HepG2 (cell line): ENCODE results near the gene ENO2. TPM values are rescaled to one million over a fixed set of nuclear protein-coding genes. Genes with fewer than 3 reads are reported as not detected.

ENCODE experiments used
- ATAC-seq: fragments of 200-7000 bp; cut with Tn5 transposase; 3 replicates; pipeline ENCODE4 v1.9.1; 2020; ENCODE audit warnings: mild to moderate bottlenecking, moderate library complexity
- BruUV-seq: library from RNA; stranded (reverse); fragments of 400-500 nt; replicated peaks from 2 replicates; lab custom pipeline; 2021; lab: Mats Ljungman, UMichigan
- CTCF ChIA-PET: fragments of 300-600 bp; formaldehyde crosslinking; extraction: SDS; loops from one replicate; lab custom pipeline; 2021; ENCODE audit warnings: low total read pairs, inconsistent platforms, low intra/inter-chr PET ratio; lab: Yijun Ruan, JAX
- POLR2A ChIA-PET: fragments of 350-600 bp; sonication (Branson Sonifier 250); formaldehyde crosslinking; loops from one replicate; lab custom pipeline; 2020; ENCODE audit warnings: antibody characterized with exemption, inconsistent platforms; lab: Yijun Ruan, JAX
- DNase-seq: peaks from one replicate; pipeline ENCODE4 v3.0.0-alpha.2; 2015; ENCODE audit warnings: low spot score
- FAIRE-seq: peaks from 3 replicates; lab custom pipeline; 2011; peaks lifted over from hg19 to GRCh38; lab: Jason Lieb, UNC
- H2AFZ ChIP-seq: one replicate; pipeline ENCODE4 v1.6.1; 2011; ENCODE audit warnings: low read length, inconsistent platforms
- H3K27ac ChIP-seq: fragments of 300-600 bp; 3 replicates; pipeline ENCODE4 v1.8.0; 2011; ENCODE audit warnings: mixed run types, mild to moderate bottlenecking, mixed read lengths, low read length, inconsistent platforms; ENCODE audit not compliant: insufficient read depth; ENCODE audit errors: extremely low read length
- H3K27me3 ChIP-seq, 2 experiments: fragments of 200-600 bp in 1 of 2; 2 replicates in 1 of 2; 3 replicates in 1 of 2; pipeline versions ENCODE4 v1.6.0 to v1.8.0; 2011; ENCODE audit warnings: low read length in 2 of 2, mild to moderate bottlenecking in 2 of 2, moderate library complexity in 2 of 2, inconsistent platforms in 1 of 2; ENCODE audit not compliant: insufficient read depth in 2 of 2, control insufficient read depth in 1 of 2
- H3K36me3 ChIP-seq, 2 experiments: fragments of 200-600 bp in 1 of 2; replicated peaks in 1 of 2; 2 replicates in 1 of 2; 3 replicates in 1 of 2; pipeline versions ENCODE4 v1.5.1 to v1.8.0; 2011; ENCODE audit warnings: low read length in 2 of 2, inconsistent platforms in 1 of 2; ENCODE audit not compliant: insufficient read depth in 2 of 2, control insufficient read depth in 1 of 2
- H3K4me1 ChIP-seq: 2 replicates; pipeline ENCODE4 v1.5.1; 2012; ENCODE audit warnings: low read length, inconsistent platforms; ENCODE audit not compliant: insufficient read depth
- H3K4me2 ChIP-seq: 2 replicates; pipeline ENCODE4 v1.6.0; 2011; ENCODE audit warnings: low read depth, low read length, inconsistent platforms
- H3K4me3 ChIP-seq, 3 experiments: fragments of 200-600 bp in 1 of 3; sonication (generic), shearing (Covaris generic) in 1 of 3; replicated peaks in 1 of 3; 2 replicates each; pipeline ENCODE4 v1.5.1; 2011 to 2016; ENCODE audit warnings: low read length in 3 of 3, inconsistent platforms in 2 of 3, low read depth in 2 of 3, mild to moderate bottlenecking in 2 of 3, control low read depth in 1 of 3, mixed read lengths in 1 of 3; ENCODE audit not compliant: insufficient read depth in 1 of 3
- H3K79me2 ChIP-seq: one replicate; pipeline ENCODE4 v1.6.1; 2011; ENCODE audit warnings: low read length, inconsistent platforms; ENCODE audit not compliant: insufficient read depth
- H3K9ac ChIP-seq: 2 replicates; pipeline ENCODE4 v1.6.0; 2011; ENCODE audit warnings: mild to moderate bottlenecking, low read depth, low read length, inconsistent platforms; ENCODE audit not compliant: insufficient read depth
- H3K9me3 ChIP-seq: 2 replicates; pipeline ENCODE4 v1.5.1; 2012; ENCODE audit warnings: mild to moderate bottlenecking, low read length
- H4K20me1 ChIP-seq: 2 replicates; pipeline ENCODE4 v1.6.0; 2011; ENCODE audit warnings: inconsistent platforms, mild to moderate bottlenecking, low read length, moderate library complexity; ENCODE audit not compliant: insufficient read depth
- ADNP ChIP-seq: sonication (generic); formaldehyde crosslinking; IDR thresholded peaks from 2 replicates; pipeline ENCODE4 v1.4.0; 2020; ENCODE audit warnings: missing genetic modification reagents
- CCAR2 ChIP-seq: fragments of 200-400 bp; formaldehyde crosslinking; optimal IDR thresholded peaks from 2 replicates; pipeline ENCODE3; 2018; ENCODE audit warnings: low read depth, mild to moderate bottlenecking, low read length, moderate library complexity
- EEA1 ChIP-seq: sonication (generic); formaldehyde crosslinking; IDR thresholded peaks from 2 replicates; pipeline ENCODE4 v1.5.1; 2020; ENCODE audit warnings: mild to moderate bottlenecking, missing genetic modification reagents, borderline replicate concordance
- HDAC6 ChIP-seq: fragments of 200-600 bp; sonication (generic); IDR thresholded peaks from 2 replicates; pipeline ENCODE4 v1.7.0; 2017; ENCODE audit warnings: mild to moderate bottlenecking, antibody characterized with exemption, low read length, low read depth
- HOXA9 ChIP-seq: sonication (generic); formaldehyde crosslinking; IDR thresholded peaks from 2 replicates; pipeline ENCODE4 v1.8.1; 2022; ENCODE audit warnings: missing genetic modification reagents, mild to moderate bottlenecking, moderate library complexity, borderline replicate concordance
- MAZ ChIP-seq, 2 experiments: sonication (generic) in 1 of 2; formaldehyde crosslinking in 1 of 2; IDR thresholded peaks; 2 replicates each; pipeline versions ENCODE4 v1.5.0 to v1.6.1; 2012 to 2020; ENCODE audit warnings: low read depth in 2 of 2, mild to moderate bottlenecking in 2 of 2, borderline replicate concordance in 1 of 2, improper control_type of control experiment in 1 of 2, low read length in 1 of 2, missing genetic modification reagents in 1 of 2, moderate library complexity in 1 of 2
- SETDB1 ChIP-seq: sonication (generic); formaldehyde crosslinking; IDR thresholded peaks from 2 replicates; pipeline ENCODE4 v1.5.1; 2020; ENCODE audit warnings: missing genetic modification reagents, mild to moderate bottlenecking, borderline replicate concordance
- ZNF44 ChIP-seq: sonication (generic); formaldehyde crosslinking; IDR thresholded peaks from 2 replicates; pipeline ENCODE4 v1.5.1; 2020; ENCODE audit warnings: mild to moderate bottlenecking, missing genetic modification reagents
- ZNF569 ChIP-seq: sonication (generic); formaldehyde crosslinking; IDR thresholded peaks from 2 replicates; pipeline ENCODE4 v1.5.0; 2020; ENCODE audit warnings: mild to moderate bottlenecking, missing genetic modification reagents, moderate library complexity, borderline replicate concordance
- ZNF766 ChIP-seq: sonication (generic); formaldehyde crosslinking; IDR thresholded peaks from 2 replicates; pipeline ENCODE4 v1.5.0; 2020; ENCODE audit warnings: missing genetic modification reagents, borderline replicate concordance
- ZNF777 ChIP-seq: sonication (generic); formaldehyde crosslinking; IDR thresholded peaks from 2 replicates; pipeline ENCODE4 v1.4.0; 2020; ENCODE audit warnings: missing genetic modification reagents
- WGBS: methylation state at CpG from one replicate; pipeline ENCODE4 v1.1.6; 2017; ENCODE audit warnings: low lambda C conversion rate; 5-methylcytosine and 5-hydroxymethylcytosine counted together
- in situ Hi-C: cut with HindIII; loops from 2 replicates; pipeline ENCODE4 v1.10.0; 2017; ENCODE audit warnings: low pct_unique_long_range_greater_than_20kb; ENCODE audit not compliant: extremely low pct_ligation_motif_present
- intact Hi-C: fragments of 100-400 bp; cut with micrococcal nuclease; formaldehyde crosslinking; loops from one replicate; pipeline ENCODE4 v1.10.0; 2022; ENCODE audit not compliant: unreplicated experiment
- polyA plus RNA-seq, 8 experiments: library from polyadenylated mRNA; depleted of rRNA in 3 of 8; stranded (reverse) in 7 of 8; unstranded in 1 of 8; fragments of >200 nt; fragmentation: Illumina TruSeq in 4 of 8; extraction: Trizol in 4 of 8; gene quantifications; 2 replicates each; pipeline versions ENCODE4 v1.2.1 to v1.2.3, GENCODE V29; 2011 to 2016; ENCODE audit warnings: low read depth in 4 of 8, missing spikeins in 1 of 8, mixed read lengths in 1 of 8; ENCODE audit not compliant: insufficient read depth in 1 of 8
- total RNA-seq, 5 experiments: library from RNA; depleted of rRNA; stranded (reverse); fragments of >200 nt; fragmentation: Illumina TruSeq; extraction: Trizol; gene quantifications; 2 replicates each; pipeline ENCODE4 v1.2.3, GENCODE V29; 2016; ENCODE audit warnings: low read depth in 1 of 5
- TF ChIP-seq, protein P1 (sequence below): sonication (generic); formaldehyde crosslinking; IDR thresholded peaks from 2 replicates; pipeline ENCODE4 v1.5.0; 2020; ENCODE audit warnings: mild to moderate bottlenecking, missing genetic modification reagents, borderline replicate concordance

The ENO2 gene
- total and polyA plus RNA-seq, 2 of the 13 experiments (the other 11 are each of a cell fraction or from before 2014, with no cell fraction given) = 19.3 to 136 TPM

DNA sequence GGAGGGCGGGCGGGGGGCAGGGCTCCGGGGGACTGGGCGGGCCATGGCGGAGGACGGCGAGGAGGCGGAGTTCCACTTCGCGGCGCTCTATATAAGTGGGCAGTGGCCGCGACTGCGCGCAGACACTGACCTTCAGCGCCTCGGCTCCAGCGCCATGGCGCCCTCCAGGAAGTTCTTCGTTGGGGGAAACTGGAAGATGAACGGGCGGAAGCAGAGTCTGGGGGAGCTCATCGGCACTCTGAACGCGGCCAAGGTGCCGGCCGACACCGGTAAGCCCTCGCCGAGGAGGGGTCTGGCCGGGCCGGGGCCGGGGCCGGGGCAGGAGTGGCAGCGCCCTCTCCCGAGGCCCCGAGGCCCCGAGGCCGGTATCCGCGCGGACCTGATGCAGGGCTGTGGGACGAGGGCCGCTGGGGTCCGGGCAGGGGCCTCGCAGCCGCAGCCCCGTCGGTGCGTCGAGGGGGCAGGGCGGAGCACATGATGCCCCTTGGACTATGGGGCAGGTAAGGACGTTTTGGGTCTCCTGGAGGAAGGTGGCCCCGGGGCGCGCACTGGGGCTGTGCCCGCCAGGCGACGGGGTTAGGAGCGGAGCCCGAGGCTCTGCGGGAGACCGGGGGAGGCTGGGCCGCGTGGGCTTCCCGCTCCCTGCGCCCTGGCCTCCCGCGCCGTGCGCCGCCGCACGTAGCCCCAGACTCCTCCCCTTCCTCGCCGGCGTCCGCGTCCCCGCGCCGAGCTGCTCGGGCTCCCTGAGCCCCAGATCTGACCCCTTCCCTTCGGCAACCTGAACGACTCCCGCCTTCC lies 46.8 kb upstream of the ENO2 start, which contains the start of gene TPI1:
Gene TPI1, plus strand, starts transcription at position 119 of the 798 bp plus-strand sequence. Its CDS starts 36 bp downstream, at position 155.
- no peak for FAIRE-seq
- ChIA-PET POLR2A (interaction anchor here (0.5 to 6.0 kb wide), 19 partner anchors 13 to 1039 kb away, joined by 3 to 132 read pairs (median 5); partner anchors contain the start of genes C12orf57, CDCA3, ENO2 and RNU7-1), CTCF (no interaction called here)
- in situ Hi-C loops (no loop called here), intact Hi-C loops (loop anchor here (2.0 kb wide), 1 partner anchor 15 kb away; the partner anchor contains the start of gene USP5)
- Histone ChIP-seq H3K4me2 (peak within 1 kb of the TSS; percentile 98), H3K27me3 (no peaks in the 10 kb centered on the region; a peak in 1 of 5 replicates), H4K20me1 (peaks cover 44% of the 10 kb centered on the region), H2AFZ (no peak within 1 kb of the TSS), H3K79me2 (peaks cover 29% of the 10 kb centered on the region), H3K9me3 (no peaks in the 10 kb centered on the region), H3K9ac (peak within 1 kb of the TSS; percentile 95), H3K27ac (peak within 1 kb of the TSS; percentile 87), H3K4me1 (peaks cover 45% of the 10 kb centered on the region), H3K36me3 (peaks cover 17 to 34% of the 10 kb centered on the region in 2 experiments), H3K4me3 (peak within 1 kb of the TSS; percentile 88 to 96 (median 92))
- BruUV-seq = no TSS peak
- 1% methylated on average over 17 of the region's 86 CpGs for WGBS
- peak; percentile 39 for DNase-seq
- ATAC-seq = peak; percentile 73
- TF ChIP-seq ZNF44 (CRISPR knock-in tag) (peak; percentile 57; the same call in 1 of the 2 replicates), HDAC6 (0 out of 2 replicates have a peak, but pooled peaks have one; percentile 60), CCAR2 (no peak), ZNF569 (CRISPR knock-in tag) (no peak), EEA1 (CRISPR knock-in tag) (no peak), ZNF777 (CRISPR knock-in tag) (peak; percentile 41), ADNP (CRISPR knock-in tag) (no peak), ZNF766 (0 out of 2 replicates have a peak, but pooled peaks have one; percentile 50), MAZ (IDR thresholded peaks at IDR 0.05; ENCODE audit: borderline replicate concordance, low read depth, low read length) (peak; percentile 34; the same call in 1 of the 2 replicates), MAZ (CRISPR knock-in tag; IDR thresholded peaks at IDR 0.05; ENCODE audit: low read depth) (no peak; the same call in 1 of the 2 replicates), SETDB1 (CRISPR knock-in tag) (no peak), HOXA9 (CRISPR knock-in tag) (no peak)
- TF ChIP-seq, protein P1, sequence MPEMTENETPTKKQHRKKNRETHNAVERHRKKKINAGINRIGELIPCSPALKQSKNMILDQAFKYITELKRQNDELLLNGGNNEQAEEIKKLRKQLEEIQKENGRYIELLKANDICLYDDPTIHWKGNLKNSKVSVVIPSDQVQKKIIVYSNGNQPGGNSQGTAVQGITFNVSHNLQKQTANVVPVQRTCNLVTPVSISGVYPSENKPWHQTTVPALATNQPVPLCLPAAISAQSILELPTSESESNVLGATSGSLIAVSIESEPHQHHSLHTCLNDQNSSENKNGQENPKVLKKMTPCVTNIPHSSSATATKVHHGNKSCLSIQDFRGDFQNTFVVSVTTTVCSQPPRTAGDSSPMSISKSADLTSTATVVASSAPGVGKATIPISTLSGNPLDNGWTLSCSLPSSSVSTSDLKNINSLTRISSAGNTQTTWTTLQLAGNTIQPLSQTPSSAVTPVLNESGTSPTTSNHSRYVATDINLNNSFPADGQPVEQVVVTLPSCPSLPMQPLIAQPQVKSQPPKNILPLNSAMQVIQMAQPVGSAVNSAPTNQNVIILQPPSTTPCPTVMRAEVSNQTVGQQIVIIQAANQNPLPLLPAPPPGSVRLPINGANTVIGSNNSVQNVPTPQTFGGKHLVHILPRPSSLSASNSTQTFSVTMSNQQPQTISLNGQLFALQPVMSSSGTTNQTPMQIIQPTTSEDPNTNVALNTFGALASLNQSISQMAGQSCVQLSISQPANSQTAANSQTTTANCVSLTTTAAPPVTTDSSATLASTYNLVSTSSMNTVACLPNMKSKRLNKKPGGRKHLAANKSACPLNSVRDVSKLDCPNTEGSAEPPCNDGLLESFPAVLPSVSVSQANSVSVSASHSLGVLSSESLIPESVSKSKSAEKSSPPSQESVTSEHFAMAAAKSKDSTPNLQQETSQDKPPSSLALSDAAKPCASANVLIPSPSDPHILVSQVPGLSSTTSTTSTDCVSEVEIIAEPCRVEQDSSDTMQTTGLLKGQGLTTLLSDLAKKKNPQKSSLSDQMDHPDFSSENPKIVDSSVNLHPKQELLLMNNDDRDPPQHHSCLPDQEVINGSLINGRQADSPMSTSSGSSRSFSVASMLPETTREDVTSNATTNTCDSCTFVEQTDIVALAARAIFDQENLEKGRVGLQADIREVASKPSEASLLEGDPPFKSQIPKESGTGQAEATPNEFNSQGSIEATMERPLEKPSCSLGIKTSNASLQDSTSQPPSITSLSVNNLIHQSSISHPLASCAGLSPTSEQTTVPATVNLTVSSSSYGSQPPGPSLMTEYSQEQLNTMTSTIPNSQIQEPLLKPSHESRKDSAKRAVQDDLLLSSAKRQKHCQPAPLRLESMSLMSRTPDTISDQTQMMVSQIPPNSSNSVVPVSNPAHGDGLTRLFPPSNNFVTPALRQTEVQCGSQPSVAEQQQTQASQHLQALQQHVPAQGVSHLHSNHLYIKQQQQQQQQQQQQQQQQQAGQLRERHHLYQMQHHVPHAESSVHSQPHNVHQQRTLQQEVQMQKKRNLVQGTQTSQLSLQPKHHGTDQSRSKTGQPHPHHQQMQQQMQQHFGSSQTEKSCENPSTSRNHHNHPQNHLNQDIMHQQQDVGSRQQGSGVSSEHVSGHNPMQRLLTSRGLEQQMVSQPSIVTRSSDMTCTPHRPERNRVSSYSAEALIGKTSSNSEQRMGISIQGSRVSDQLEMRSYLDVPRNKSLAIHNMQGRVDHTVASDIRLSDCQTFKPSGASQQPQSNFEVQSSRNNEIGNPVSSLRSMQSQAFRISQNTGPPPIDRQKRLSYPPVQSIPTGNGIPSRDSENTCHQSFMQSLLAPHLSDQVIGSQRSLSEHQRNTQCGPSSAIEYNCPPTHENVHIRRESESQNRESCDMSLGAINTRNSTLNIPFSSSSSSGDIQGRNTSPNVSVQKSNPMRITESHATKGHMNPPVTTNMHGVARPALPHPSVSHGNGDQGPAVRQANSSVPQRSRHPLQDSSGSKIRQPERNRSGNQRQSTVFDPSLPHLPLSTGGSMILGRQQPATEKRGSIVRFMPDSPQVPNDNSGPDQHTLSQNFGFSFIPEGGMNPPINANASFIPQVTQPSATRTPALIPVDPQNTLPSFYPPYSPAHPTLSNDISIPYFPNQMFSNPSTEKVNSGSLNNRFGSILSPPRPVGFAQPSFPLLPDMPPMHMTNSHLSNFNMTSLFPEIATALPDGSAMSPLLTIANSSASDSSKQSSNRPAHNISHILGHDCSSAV (CRISPR knock-in tag) = no peak
